Neuronal stem cell (in vitro differentiated cells): ENCODE measurements around the gene KRT33A.

Experiments
- DNase-seq: peaks from one replicate; pipeline ENCODE4 v3.0.0-alpha.2; 2013; ENCODE audit warnings: low spot score
- H2AFZ ChIP-seq: one replicate; pipeline ENCODE4 v1.6.1; 2013; ENCODE audit warnings: mild to moderate bottlenecking, low read length, inconsistent platforms
- H2AK5ac ChIP-seq: 2 replicates; pipeline ENCODE4 v1.6.1; 2013; ENCODE audit warnings: low read depth, mild to moderate bottlenecking, inconsistent platforms, low read length, moderate library complexity, mixed read lengths
- H2BK120ac ChIP-seq: 2 replicates; pipeline ENCODE4 v1.6.1; 2013; ENCODE audit warnings: low read depth, mild to moderate bottlenecking, inconsistent platforms, low read length, moderate library complexity, mixed read lengths
- H2BK12ac ChIP-seq: one replicate; pipeline ENCODE4 v1.6.1; 2013; ENCODE audit warnings: low read length, inconsistent platforms
- H2BK15ac ChIP-seq: 2 replicates; pipeline ENCODE4 v1.6.1; 2013; ENCODE audit warnings: mild to moderate bottlenecking, low read length, inconsistent platforms, mixed read lengths
- H2BK5ac ChIP-seq: one replicate; pipeline ENCODE4 v1.6.1; 2013; ENCODE audit warnings: inconsistent platforms, mild to moderate bottlenecking, low read length, moderate library complexity
- H3K14ac ChIP-seq: one replicate; pipeline ENCODE4 v1.6.1; 2013; ENCODE audit warnings: low read length, inconsistent platforms
- H3K18ac ChIP-seq: 2 replicates; pipeline ENCODE4 v1.6.1; 2013; ENCODE audit warnings: low read length, inconsistent platforms
- H3K23ac ChIP-seq: 2 replicates; pipeline ENCODE4 v1.6.1; 2013; ENCODE audit warnings: low read depth, mild to moderate bottlenecking, mixed read lengths, low read length, inconsistent platforms; ENCODE audit not compliant: poor library complexity
- H3K27ac ChIP-seq: replicated peaks from 3 replicates; pipeline ENCODE4 v1.5.1; 2013; ENCODE audit warnings: low read length, inconsistent platforms
- H3K27me3 ChIP-seq, 3 experiments: 2 replicates each; pipeline ENCODE4 v1.6.1; 2013; ENCODE audit warnings: low read length in 3 of 3, mild to moderate bottlenecking in 2 of 3, inconsistent platforms in 1 of 3, low read depth in 1 of 3, mixed read lengths in 1 of 3, moderate library complexity in 1 of 3; ENCODE audit not compliant: control insufficient read depth in 3 of 3, insufficient read depth in 3 of 3
- H3K36me3 ChIP-seq, 2 donors: replicated peaks in 1 of 2; 2 replicates each; pipeline ENCODE4 v1.6.1; 2013; ENCODE audit warnings: low read length in 2 of 2; ENCODE audit not compliant: control insufficient read depth in 2 of 2, insufficient read depth in 2 of 2
- H3K4ac ChIP-seq: 2 replicates; pipeline ENCODE4 v1.6.1; 2013; ENCODE audit warnings: inconsistent platforms, mild to moderate bottlenecking, low read length, moderate library complexity
- H3K4me1 ChIP-seq, 2 donors: 1 replicate in 1 of 2; 2 replicates in 1 of 2; pipeline ENCODE4 v1.6.1; 2013; ENCODE audit warnings: low read length in 2 of 2, low read depth in 1 of 2; ENCODE audit not compliant: control insufficient read depth in 2 of 2, insufficient read depth in 1 of 2
- H3K4me2 ChIP-seq: one replicate; pipeline ENCODE4 v1.6.1; 2013; ENCODE audit warnings: mild to moderate bottlenecking, low read length, inconsistent platforms; ENCODE audit not compliant: insufficient read depth, poor library complexity, severe bottlenecking
- H3K4me3 ChIP-seq, 2 donors: 2 replicates each; pipeline ENCODE4 v1.5.1; 2013; ENCODE audit warnings: low read length in 2 of 2, mild to moderate bottlenecking in 2 of 2, inconsistent platforms in 1 of 2, moderate library complexity in 1 of 2
- H3K79me1 ChIP-seq: one replicate; pipeline ENCODE4 v1.6.1; 2013; ENCODE audit warnings: low read depth, mild to moderate bottlenecking, inconsistent platforms, low read length, moderate library complexity
- H3K9ac ChIP-seq: one replicate; pipeline ENCODE4 v1.6.1; 2013; ENCODE audit warnings: mild to moderate bottlenecking, low read depth, low read length, inconsistent platforms; ENCODE audit not compliant: poor library complexity
- H3K9me3 ChIP-seq, 2 donors: replicated peaks in 1 of 2; 2 replicates each; pipeline versions ENCODE3 to v1.6.1; 2013; ENCODE audit warnings: low read length in 2 of 2, mild to moderate bottlenecking in 2 of 2, inconsistent platforms in 1 of 2, low read depth in 1 of 2, mixed read lengths in 1 of 2, moderate library complexity in 1 of 2; ENCODE audit not compliant: control insufficient read depth in 2 of 2, insufficient read depth in 1 of 2
- H4K8ac ChIP-seq: one replicate; pipeline ENCODE4 v1.6.1; 2013; ENCODE audit warnings: low read depth, mild to moderate bottlenecking, inconsistent platforms, low read length, moderate library complexity
- H4K91ac ChIP-seq: one replicate; pipeline ENCODE4 v1.6.1; 2013; ENCODE audit warnings: low read length, low read depth, mild to moderate bottlenecking, inconsistent platforms; ENCODE audit not compliant: poor library complexity
- WGBS, 2 donors: extraction: QIAGEN DNeasy Blood & Tissue Kit; methylation state at CpG; one replicate each; pipeline ENCODE4 v1.1.7; 2013; ENCODE audit warnings: missing lambda C conversion rate in 2 of 2, mixed read lengths in 1 of 2; ENCODE audit not compliant: insufficient read length in 2 of 2, insufficient replicate concordance in 1 of 2; ENCODE audit errors: extremely low coverage in 2 of 2; 5-methylcytosine and 5-hydroxymethylcytosine counted together

The KRT33A gene

GRCh38 chr17:41334385-41335305, 16.0 kb downstream of the KRT33A start:
- Histone ChIP-seq H3K4ac (no peak overlapping the region), H3K27ac (no peak overlapping the region), H2AFZ (no peak overlapping the region), H2BK120ac (no peak overlapping the region), H3K9ac (peak overlapping the region; percentile 10), H3K4me3 (no peak overlapping the region), H2AK5ac (no peak overlapping the region), H3K79me1 (no peaks in the 10 kb centered on the region), H3K18ac (peak overlapping the region; percentile 77), H2BK12ac (no peak overlapping the region), H3K9me3 (no peaks in the 10 kb centered on the region), H3K4me2 (no peak overlapping the region), H4K8ac (no peak overlapping the region), H3K23ac (no peak overlapping the region), H3K14ac (no peak overlapping the region), H3K27me3 (no peaks in the 10 kb centered on the region), H3K4me1 (no peaks in the 10 kb centered on the region), H3K36me3 (no peaks in the 10 kb centered on the region), H4K91ac (peak overlapping the region; percentile 68), H2BK15ac (no peak overlapping the region), H2BK5ac (no peak overlapping the region)
- WGBS, 2 donors: no CpG with 5 or more reads among the region's 6 CpGs
- DNase-seq: no peak

GRCh38 chr17:41333836-41334235, 16.8 kb downstream of the KRT33A start:
- H3K4me2 ChIP-seq: no peak overlapping the region
- no peak for DNase-seq
- H2BK15ac ChIP-seq: no peak overlapping the region
- H4K91ac ChIP-seq: no peak overlapping the region
- H4K8ac ChIP-seq: no peak overlapping the region
- H3K9me3 ChIP-seq: no peaks in the 10 kb centered on the region
- H3K14ac ChIP-seq: no peak overlapping the region
- H2AK5ac ChIP-seq: peak overlapping the region; percentile 32
- H3K4me3 ChIP-seq: no peak overlapping the region
- H3K79me1 ChIP-seq: no peaks in the 10 kb centered on the region
- no peak overlapping the region for H3K23ac ChIP-seq
- no CpG with 5 or more reads among the region's 3 CpGs for WGBS, 2 donors
- no peak overlapping the region for H2BK5ac ChIP-seq
- no peak overlapping the region for H2BK120ac ChIP-seq
- H3K18ac ChIP-seq: no peak overlapping the region
- no peak overlapping the region for H3K27ac ChIP-seq
- H2BK12ac ChIP-seq: no peak overlapping the region
- no peak overlapping the region for H3K9ac ChIP-seq
- no peaks in the 10 kb centered on the region for H3K27me3 ChIP-seq
- H3K36me3 ChIP-seq: no peaks in the 10 kb centered on the region
- H3K4me1 ChIP-seq: no peaks in the 10 kb centered on the region
- H3K4ac ChIP-seq: no peak overlapping the region
- H2AFZ ChIP-seq: no peak overlapping the region

- Histone ChIP-seq H3K4ac (no peak overlapping the region), H2AK5ac (no peak overlapping the region), H3K14ac (peak overlapping the region; percentile 28), H3K27me3 (no peaks in the 10 kb centered on the region), H3K79me1 (no peaks in the 10 kb centered on the region), H3K9ac (no peak overlapping the region), H3K4me1 (no peaks in the 10 kb centered on the region), H3K4me3 (no peak overlapping the region), H2BK12ac (no peak overlapping the region), H3K18ac (peak overlapping the region; percentile 34), H4K8ac (no peak overlapping the region), H3K36me3 (no peaks in the 10 kb centered on the region), H4K91ac (peak overlapping the region; percentile 49), H3K9me3 (no peaks in the 10 kb centered on the region), H3K27ac (no peak overlapping the region), H2AFZ (no peak overlapping the region), H2BK5ac (no peak overlapping the region), H2BK15ac (no peak overlapping the region), H3K23ac (peak overlapping the region; percentile 25), H2BK120ac (no peak overlapping the region), H3K4me2 (no peak overlapping the region)
- no peak for DNase-seq
- WGBS, 2 donors: no CpG with 5 or more reads among the region's 5 CpGs
These were observed 17.5 kb downstream of the KRT33A start for GRCh38 chr17:41333098-41333497.

GRCh38 chr17:41332239-41332638, 18.4 kb downstream of the KRT33A start:
- H3K14ac ChIP-seq: peak overlapping the region; percentile 3
- no peak for DNase-seq

More at GRCh38 chr17:41332239-41332638, 18.4 kb downstream of the KRT33A start:
- Histone ChIP-seq H2AFZ (no peak overlapping the region), H3K9ac (no peak overlapping the region), H3K4me1 (no peaks in the 10 kb centered on the region), H3K4ac (no peak overlapping the region), H3K36me3 (no peaks in the 10 kb centered on the region), H3K79me1 (no peaks in the 10 kb centered on the region), H4K91ac (no peak overlapping the region), H2AK5ac (no peak overlapping the region), H3K27ac (no peak overlapping the region), H2BK5ac (no peak overlapping the region), H3K23ac (no peak overlapping the region), H2BK15ac (no peak overlapping the region), H2BK120ac (no peak overlapping the region), H3K4me3 (no peak overlapping the region), H2BK12ac (no peak overlapping the region), H3K18ac (no peak overlapping the region), H4K8ac (no peak overlapping the region), H3K4me2 (no peak overlapping the region), H3K9me3 (no peaks in the 10 kb centered on the region), H3K27me3 (no peaks in the 10 kb centered on the region)
- no CpG with 5 or more reads among the region's 2 CpGs for WGBS, 2 donors
